Measurements from ENCODE around the gene WDR87.

WDR87 gene

GRCh38 chr19:37899453-37899852 is 6.9 kb downstream of the WDR87 start:
- Histone ChIP-seq H3K27me3 (no peaks in the 10 kb centered on the region), H3K9me3 (no peaks in the 10 kb centered on the region), H3K4me1 (no peaks in the 10 kb centered on the region), H3K36me3 (no peaks in the 10 kb centered on the region), H3K4me3 (no peak overlapping the region), H3K27ac (no peak overlapping the region)
- no peak for DNase-seq
- TF ChIP-seq CTCF (IDR thresholded peaks at IDR 0.05): no peak
- intact Hi-C loops (cut with DNase I; ENCODE audit: low total_unique reads): loop anchor here (10.0 kb wide), 1 partner anchor 195 kb away; no protein-coding TSS in a partner anchor

GRCh38 chr19:37896180-37896579 is 10.2 kb downstream of the WDR87 start:
- intact Hi-C loops (cut with DNase I; ENCODE audit: low total_unique reads): loop anchor here (10.0 kb wide), 1 partner anchor 199 kb away; no protein-coding TSS in a partner anchor

GRCh38 chr19:37893845-37894575 is 12.4 kb downstream of the WDR87 start:
- no peak for TF ChIP-seq CTCF (IDR thresholded peaks at IDR 0.05)
- Histone ChIP-seq H3K4me1 (no peaks in the 10 kb centered on the region), H3K36me3 (no peaks in the 10 kb centered on the region), H3K27me3 (peaks cover 0 to 18% of the 10 kb centered on the region in 2 donors), H3K4me3 (no peak overlapping the region), H3K27ac (no peak overlapping the region), H3K9me3 (no peaks in the 10 kb centered on the region)
- DNase-seq: no peak
- intact Hi-C loops (cut with DNase I; ENCODE audit: low total_unique reads): loop anchor here (10.0 kb wide), 1 partner anchor 201 kb away; no protein-coding TSS in a partner anchor

More at GRCh38 chr19:37896180-37896579, 10.2 kb downstream of the WDR87 start:
- Histone ChIP-seq H3K27ac (no peak overlapping the region), H3K27me3 (peaks cover 0 to 14% of the 10 kb centered on the region in 2 donors), H3K36me3 (no peaks in the 10 kb centered on the region), H3K4me1 (no peaks in the 10 kb centered on the region), H3K9me3 (no peaks in the 10 kb centered on the region), H3K4me3 (no peak overlapping the region)
- no peak for TF ChIP-seq CTCF (IDR thresholded peaks at IDR 0.05)
- no peak for DNase-seq

- Histone ChIP-seq H3K36me3 (no peaks in the 10 kb centered on the region), H3K4me3 (no peak overlapping the region), H3K4me1 (no peaks in the 10 kb centered on the region), H3K27me3 (peaks cover 0 to 4% of the 10 kb centered on the region in 2 donors), H3K9me3 (peaks cover 0 to 17% (median 9%) of the 10 kb centered on the region in 3 donors), H3K27ac (no peak overlapping the region)
- no peak for TF ChIP-seq CTCF (IDR thresholded peaks at IDR 0.05)
- intact Hi-C loops (cut with DNase I; ENCODE audit: low total_unique reads): no loop called here
- no peak for DNase-seq
Observed at GRCh38 chr19:37886571-37886970, 19.8 kb downstream of the WDR87 start.

GRCh38 chr19:37885392-37885791 is 21.0 kb downstream of the WDR87 start:
- intact Hi-C loops (cut with DNase I; ENCODE audit: low total_unique reads): no loop called here
- peaks cover 0 to 18% (median 9%) of the 10 kb centered on the region in 3 donors for H3K9me3 ChIP-seq

More at GRCh38 chr19:37885392-37885791, 21.0 kb downstream of the WDR87 start:
- H3K36me3 ChIP-seq: no peaks in the 10 kb centered on the region
- H3K27ac ChIP-seq: no peak overlapping the region
- H3K4me3 ChIP-seq: no peak overlapping the region
- DNase-seq: no peak
- no peaks in the 10 kb centered on the region for H3K4me1 ChIP-seq
- no peak for TF ChIP-seq CTCF (IDR thresholded peaks at IDR 0.05)
- peaks cover 0 to 4% of the 10 kb centered on the region in 2 donors for H3K27me3 ChIP-seq
